A673 (cell line): ENCODE data around the gene FRK.

ENCODE experiments used
- EZH2 ChIP-seq: fragments of 200-600 bp; sonication (generic); IDR thresholded peaks from 2 replicates; pipeline ENCODE4 v1.6.1; 2017; ENCODE audit warnings: borderline replicate concordance, low read depth, mild to moderate bottlenecking, mixed read lengths, antibody characterized with exemption, low read length; ENCODE audit not compliant: poor library complexity, severe bottlenecking
- TF ChIP-seq, protein P1 (sequence below): fragments of 300-800, 200-600 bp; sonication (generic); conservative IDR thresholded peaks from 2 replicates; pipeline ENCODE4 v1.5.1; 2017; ENCODE audit warnings: low read depth, mild to moderate bottlenecking, antibody characterized with exemption, low read length, moderate library complexity, mixed read lengths

DNA sequence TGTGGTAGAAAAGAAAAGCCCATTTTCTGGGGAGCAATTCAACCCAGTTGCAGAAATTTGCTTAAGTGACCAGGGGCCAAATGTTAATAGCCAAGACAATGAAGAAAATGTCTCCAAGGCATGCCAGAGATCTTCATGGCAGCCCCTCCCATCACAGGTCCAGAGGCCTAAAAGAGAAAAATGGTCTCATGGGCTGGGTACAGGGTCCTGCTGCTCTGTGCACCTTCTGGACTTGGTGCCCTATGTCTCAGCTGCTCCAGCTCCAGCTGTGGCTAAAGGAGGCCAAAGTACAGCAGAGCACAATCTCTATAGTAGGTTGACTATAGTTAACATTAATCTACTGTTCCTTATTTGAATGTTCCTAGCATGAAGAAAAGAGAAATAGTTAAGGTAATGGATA, 44.7 kb downstream of the FRK start:
- TF ChIP-seq, protein P1, sequence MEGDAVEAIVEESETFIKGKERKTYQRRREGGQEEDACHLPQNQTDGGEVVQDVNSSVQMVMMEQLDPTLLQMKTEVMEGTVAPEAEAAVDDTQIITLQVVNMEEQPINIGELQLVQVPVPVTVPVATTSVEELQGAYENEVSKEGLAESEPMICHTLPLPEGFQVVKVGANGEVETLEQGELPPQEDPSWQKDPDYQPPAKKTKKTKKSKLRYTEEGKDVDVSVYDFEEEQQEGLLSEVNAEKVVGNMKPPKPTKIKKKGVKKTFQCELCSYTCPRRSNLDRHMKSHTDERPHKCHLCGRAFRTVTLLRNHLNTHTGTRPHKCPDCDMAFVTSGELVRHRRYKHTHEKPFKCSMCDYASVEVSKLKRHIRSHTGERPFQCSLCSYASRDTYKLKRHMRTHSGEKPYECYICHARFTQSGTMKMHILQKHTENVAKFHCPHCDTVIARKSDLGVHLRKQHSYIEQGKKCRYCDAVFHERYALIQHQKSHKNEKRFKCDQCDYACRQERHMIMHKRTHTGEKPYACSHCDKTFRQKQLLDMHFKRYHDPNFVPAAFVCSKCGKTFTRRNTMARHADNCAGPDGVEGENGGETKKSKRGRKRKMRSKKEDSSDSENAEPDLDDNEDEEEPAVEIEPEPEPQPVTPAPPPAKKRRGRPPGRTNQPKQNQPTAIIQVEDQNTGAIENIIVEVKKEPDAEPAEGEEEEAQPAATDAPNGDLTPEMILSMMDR, result no peak
- TF ChIP-seq EZH2, result no peak
